HG02973 (cell line): ENCODE results near the gene IRF6.

Source experiments
- ATAC-seq: cut with Tn5 transposase; IDR thresholded peaks from one replicate; pipeline ENCODE4 v1.9.1; 2021; ENCODE audit warnings: moderate library complexity; ENCODE audit not compliant: unreplicated experiment

Gene IRF6

GRCh38 chr1:209761011-209761635 is 44.8 kb downstream of the IRF6 start:
- ATAC-seq: no peak

- ATAC-seq: no peak
Observed at GRCh38 chr1:209759829-209760359, 46.0 kb downstream of the IRF6 start.

- ATAC-seq: no peak
Observed at GRCh38 chr1:209758400-209758799, 47.5 kb downstream of the IRF6 start.

GRCh38 chr1:209756615-209757445 is 49.1 kb downstream of the IRF6 start:
- ATAC-seq: peak; percentile 30

- ATAC-seq: peak; percentile 73
Observed at GRCh38 chr1:209755926-209756614, 49.9 kb downstream of the IRF6 start, which contains the start of gene TRAF3IP3. Gene TRAF3IP3, plus strand, starts transcription at chr1:209756053. Its CDS starts 3,987 bp downstream, at chr1:209760040.

- no peak for ATAC-seq
Observed at GRCh38 chr1:209755256-209755655, 50.7 kb downstream of the IRF6 start.

GRCh38 chr1:209752890-209753289 is 53.1 kb downstream of the IRF6 start:
- ATAC-seq: no peak

- ATAC-seq: peak; percentile 49
Observed at GRCh38 chr1:209751627-209752231, 54.2 kb downstream of the IRF6 start.

GRCh38 chr1:209749670-209750323 is 56.1 kb downstream of the IRF6 start:
- ATAC-seq: no peak

- ATAC-seq: no peak
Observed at GRCh38 chr1:209749205-209749604, 56.7 kb downstream of the IRF6 start.

GRCh38 chr1:209748620-209749019 is 57.3 kb downstream of the IRF6 start:
- ATAC-seq: no peak

GRCh38 chr1:209747580-209748262 is 58.2 kb downstream of the IRF6 start:
- ATAC-seq: peak; percentile 58

GRCh38 chr1:209746451-209747165 is 59.3 kb downstream of the IRF6 start:
- ATAC-seq: no peak

- ATAC-seq: no peak
Observed at GRCh38 chr1:209743145-209743482, 62.8 kb downstream of the IRF6 start.

GRCh38 chr1:209742409-209743144 is 63.4 kb downstream of the IRF6 start:
- no peak for ATAC-seq

GRCh38 chr1:209741889-209742288 is 64.1 kb downstream of the IRF6 start:
- no peak for ATAC-seq

- no peak for ATAC-seq
Observed at GRCh38 chr1:209741193-209741592, 64.7 kb downstream of the IRF6 start.

- no peak for ATAC-seq
Observed at GRCh38 chr1:209738270-209738669, 67.7 kb downstream of the IRF6 start.

- no peak for ATAC-seq
Observed at GRCh38 chr1:209737118-209737505, 68.8 kb downstream of the IRF6 start.
